H9 (cell line): ENCODE data around the gene FMN1. TPM values are rescaled to one million over a fixed set of nuclear protein-coding genes. Genes with fewer than 3 reads are reported as not detected.

Experiments
- DNase-seq: peaks from one replicate; pipeline ENCODE4 v3.0.0-alpha.2; 2017
- H2AFZ ChIP-seq: one replicate; pipeline ENCODE4 v1.6.1; 2013; ENCODE audit warnings: mild to moderate bottlenecking, low read length, control low read depth, moderate library complexity
- H2AK5ac ChIP-seq: 2 replicates; pipeline ENCODE4 v1.6.1; 2013; ENCODE audit warnings: low read length, control low read depth, mixed read lengths; ENCODE audit not compliant: insufficient read length
- H2BK120ac ChIP-seq: one replicate; pipeline ENCODE4 v1.6.1; 2013; ENCODE audit warnings: low read depth, mild to moderate bottlenecking, low read length, control low read depth, inconsistent platforms; ENCODE audit not compliant: poor library complexity, severe bottlenecking
- H2BK12ac ChIP-seq: 2 replicates; pipeline ENCODE4 v1.6.1; 2013; ENCODE audit warnings: low read length, control low read depth, mixed read lengths, low read depth; ENCODE audit not compliant: insufficient read length
- H2BK15ac ChIP-seq: 2 replicates; pipeline ENCODE4 v1.6.1; 2013; ENCODE audit warnings: low read depth, low read length, control low read depth
- H2BK20ac ChIP-seq: one replicate; pipeline ENCODE4 v1.6.1; 2013; ENCODE audit warnings: low read depth, mild to moderate bottlenecking, low read length, control low read depth, inconsistent platforms; ENCODE audit not compliant: poor library complexity, severe bottlenecking
- H2BK5ac ChIP-seq: 2 replicates; pipeline ENCODE4 v1.6.1; 2013; ENCODE audit warnings: low read length, control low read depth, mixed read lengths; ENCODE audit not compliant: insufficient read length
- H3K14ac ChIP-seq: 2 replicates; pipeline ENCODE4 v1.6.1; 2013; ENCODE audit warnings: low read length, control low read depth; ENCODE audit not compliant: insufficient read depth
- H3K18ac ChIP-seq: 2 replicates; pipeline ENCODE4 v1.6.1; 2013; ENCODE audit warnings: low read depth, mild to moderate bottlenecking, mixed read lengths, low read length, control low read depth; ENCODE audit not compliant: insufficient read length
- H3K23ac ChIP-seq: 2 replicates; pipeline ENCODE4 v1.6.1; 2013; ENCODE audit warnings: low read length, control low read depth, mixed read lengths, low read depth; ENCODE audit not compliant: insufficient read length
- H3K23me2 ChIP-seq: 2 replicates; pipeline ENCODE4 v1.6.1; 2013; ENCODE audit warnings: low read depth, mild to moderate bottlenecking, mixed read lengths, low read length, control low read depth; ENCODE audit not compliant: insufficient read length, poor library complexity, severe bottlenecking
- H3K27ac ChIP-seq: 2 replicates; pipeline ENCODE4 v1.5.1; 2013; ENCODE audit warnings: low read length, control low read depth, mixed read lengths, low read depth; ENCODE audit not compliant: insufficient read length
- H3K27me3 ChIP-seq: 2 replicates; pipeline ENCODE4 v1.6.1; 2013; ENCODE audit warnings: low read length, control low read depth, inconsistent platforms; ENCODE audit not compliant: insufficient read depth
- H3K4ac ChIP-seq: 2 replicates; pipeline ENCODE4 v1.6.1; 2013; ENCODE audit warnings: low read depth, mild to moderate bottlenecking, control low read depth, inconsistent platforms, low read length, moderate library complexity
- H3K4me1 ChIP-seq: 2 replicates; pipeline ENCODE4 v1.6.1; 2013; ENCODE audit warnings: low read length, control low read depth, inconsistent platforms; ENCODE audit not compliant: insufficient read depth
- H3K4me2 ChIP-seq: 2 replicates; pipeline ENCODE4 v1.6.1; 2013; ENCODE audit warnings: low read length, control low read depth, mixed read lengths; ENCODE audit not compliant: insufficient read length, insufficient read depth
- H3K56ac ChIP-seq: 2 replicates; pipeline ENCODE4 v1.6.1; 2013; ENCODE audit warnings: low read depth, mild to moderate bottlenecking, mixed read lengths, low read length, control low read depth; ENCODE audit not compliant: insufficient read length
- H3K79me1 ChIP-seq: 2 replicates; pipeline ENCODE4 v1.6.1; 2013; ENCODE audit warnings: low read depth, mild to moderate bottlenecking, moderate library complexity, low read length, control low read depth, inconsistent platforms; ENCODE audit not compliant: insufficient read depth, poor library complexity, severe bottlenecking
- H3K79me2 ChIP-seq: 2 replicates; pipeline ENCODE4 v1.6.1; 2013; ENCODE audit warnings: low read length, control low read depth, inconsistent platforms; ENCODE audit not compliant: insufficient read depth
- H3K9ac ChIP-seq: 2 replicates; pipeline ENCODE4 v1.6.1; 2013; ENCODE audit warnings: low read length, control low read depth, mixed read lengths; ENCODE audit not compliant: insufficient read length; ENCODE audit errors: extremely low read depth
- H3K9me3 ChIP-seq: one replicate; pipeline ENCODE4 v1.6.1; 2013; ENCODE audit warnings: low read depth, low read length, inconsistent platforms; ENCODE audit not compliant: control insufficient read depth
- H3T11ph ChIP-seq: one replicate; pipeline ENCODE4 v1.6.1; 2013; ENCODE audit warnings: mild to moderate bottlenecking, low read length, control low read depth, inconsistent platforms
- H4K20me1 ChIP-seq: one replicate; pipeline ENCODE4 v1.6.1; 2013; ENCODE audit not compliant: control insufficient read depth, insufficient read length, insufficient read depth
- H4K5ac ChIP-seq: 2 replicates; pipeline ENCODE4 v1.6.1; 2013; ENCODE audit warnings: low read depth, mild to moderate bottlenecking, mixed read lengths, low read length, control low read depth; ENCODE audit not compliant: insufficient read length
- H4K8ac ChIP-seq: replicated peaks from 2 replicates; pipeline ENCODE4 v1.6.1; 2013; ENCODE audit warnings: low read length, control low read depth, mixed read lengths, low read depth; ENCODE audit not compliant: insufficient read length
- H4K91ac ChIP-seq: 2 replicates; pipeline ENCODE4 v1.6.1; 2013; ENCODE audit warnings: low read depth, mild to moderate bottlenecking, moderate library complexity, mixed read lengths, low read length, control low read depth; ENCODE audit not compliant: insufficient read length
- H3K27ac Mint-ChIP-seq, 3 experiments: 2 replicates in 2 of 3; 3 replicates in 1 of 3; pipeline ENCODE4 v1.8.0; 2020 to 2021; ENCODE audit warnings: mixed read lengths in 3 of 3, mild to moderate bottlenecking in 1 of 3, moderate library complexity in 1 of 3
- H3K27me3 Mint-ChIP-seq: 2 replicates; pipeline ENCODE4 v1.8.0; 2021; ENCODE audit warnings: low read depth, mild to moderate bottlenecking, moderate library complexity, mixed read lengths
- H3K36me3 Mint-ChIP-seq, 3 experiments: 2 replicates in 2 of 3; 3 replicates in 1 of 3; pipeline ENCODE4 v1.8.0; 2020 to 2021; ENCODE audit warnings: low read depth in 3 of 3, mixed read lengths in 3 of 3; ENCODE audit not compliant: insufficient read depth in 1 of 3
- H3K4me1 Mint-ChIP-seq, 2 experiments: 2 replicates each; pipeline ENCODE4 v1.8.0; 2020; ENCODE audit warnings: mixed read lengths in 2 of 2
- H3K4me3 Mint-ChIP-seq, 2 experiments: 2 replicates in 1 of 2; 3 replicates in 1 of 2; pipeline ENCODE4 v1.8.0; 2020 to 2021; ENCODE audit warnings: mild to moderate bottlenecking in 2 of 2, mixed read lengths in 2 of 2, moderate library complexity in 1 of 2
- H3K9me3 Mint-ChIP-seq, 2 experiments: 2 replicates in 1 of 2; 3 replicates in 1 of 2; pipeline ENCODE4 v1.8.0; 2020; ENCODE audit warnings: mild to moderate bottlenecking in 2 of 2, mixed read lengths in 2 of 2, moderate library complexity in 1 of 2
- CTCF ChIP-seq: fragments of 200-600 bp; sonication (generic); conservative IDR thresholded peaks from 3 replicates; pipeline ENCODE4 v1.8.0; 2021; ENCODE audit warnings: antibody characterized with exemption, mild to moderate bottlenecking
- WGBS: extraction: QIAGEN DNeasy Blood & Tissue Kit; methylation state at CpG from one replicate; pipeline ENCODE4 v1.1.7; 2013; ENCODE audit warnings: missing lambda C conversion rate, low lambda C conversion rate, mixed read lengths; ENCODE audit not compliant: insufficient read length; ENCODE audit errors: extremely low coverage; 5-methylcytosine and 5-hydroxymethylcytosine counted together
- total RNA-seq: library from RNA; stranded (reverse); gene quantifications from 2 replicates; pipeline ENCODE4 v1.2.1, GENCODE V29; 2021

The FMN1 gene
- total RNA-seq, 1 experiment from 2014 or later, result 1.9 TPM

DNA sequence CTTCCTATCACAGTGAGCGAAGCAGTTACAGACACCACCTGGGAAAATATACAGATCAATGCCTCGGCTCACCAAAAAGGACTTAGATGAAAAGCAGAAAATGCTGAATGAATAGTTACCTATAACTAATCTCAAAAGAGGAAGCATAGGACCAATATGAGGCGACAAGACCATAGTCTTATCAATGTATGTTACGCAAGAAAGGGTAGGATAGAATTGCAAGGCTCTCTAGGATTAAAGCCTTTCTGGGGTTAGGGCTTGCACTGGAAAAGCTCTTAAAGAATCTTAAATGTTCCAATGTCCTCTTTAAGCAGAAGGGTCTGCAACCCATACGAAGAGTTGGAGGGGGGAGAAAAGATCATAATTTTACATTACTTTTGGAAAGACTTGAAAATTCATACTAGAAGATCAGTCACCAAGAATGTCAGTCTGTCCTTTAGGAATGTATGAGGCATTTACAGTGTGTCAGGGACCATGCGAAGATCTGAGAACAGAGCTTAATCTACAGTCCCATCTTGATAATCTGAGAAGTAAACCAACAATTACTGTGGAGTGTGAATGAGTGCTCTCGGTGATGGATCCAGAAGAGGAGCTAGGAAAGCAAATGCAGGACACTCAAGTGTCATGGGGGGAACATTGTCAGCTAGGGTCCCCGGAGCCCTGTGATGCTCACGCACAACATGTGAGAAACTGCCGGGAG, 290.8 kb downstream of the FMN1 start:
- Histone ChIP-seq H3K14ac (no peak overlapping the region), H3K18ac (no peak overlapping the region), H2BK120ac (no peak overlapping the region), H3K4me1 (no peaks in the 10 kb centered on the region), H2BK12ac (no peak overlapping the region), H3K4me2 (no peak overlapping the region), H3K4ac (no peak overlapping the region), H4K91ac (no peak overlapping the region), H4K20me1 (no peaks in the 10 kb centered on the region), H3K23ac (no peak overlapping the region), H3K27me3 (no peaks in the 10 kb centered on the region), H2BK20ac (no peak overlapping the region), H3K56ac (no peak overlapping the region), H2AK5ac (no peak overlapping the region), H2BK15ac (no peak overlapping the region), H3K23me2 (no peaks in the 10 kb centered on the region), H3K9me3 (no peaks in the 10 kb centered on the region), H3K79me1 (no peaks in the 10 kb centered on the region), H3K79me2 (no peaks in the 10 kb centered on the region), H2AFZ (no peak overlapping the region), H4K8ac (no peak overlapping the region), H3K27ac (no peak overlapping the region), H2BK5ac (no peak overlapping the region), H4K5ac (no peak overlapping the region), H3K9ac (no peak overlapping the region), H3T11ph (no peak overlapping the region)
- no peak for TF ChIP-seq CTCF
- no peak overlapping the region for H3K27ac Mint-ChIP-seq
- peaks cover 47 to 53% of the 10 kb centered on the region in 2 experiments for H3K4me1 Mint-ChIP-seq
- no peaks in the 10 kb centered on the region for H3K9me3 Mint-ChIP-seq
- no peaks in the 10 kb centered on the region for H3K36me3 Mint-ChIP-seq
- WGBS, result no CpG with 5 or more reads among the region's 10 CpGs
- H3K4me3 Mint-ChIP-seq, result no peak overlapping the region
- H3K27me3 Mint-ChIP-seq, result peaks cover 20% of the 10 kb centered on the region
- no peak for DNase-seq
